GM12878 (cell line): ENCODE measurements around the gene TACR1. TPM values are rescaled to one million over a fixed set of nuclear protein-coding genes. Genes with fewer than 3 reads are reported as not detected.

Experiments used
- CEBPB ChIP-seq, 2 experiments: fragments of 150-350 bp in 1 of 2; IDR thresholded peaks; 2 replicates each; pipeline ENCODE4 v1.6.1; 2012 to 2014; ENCODE audit warnings: low read depth in 2 of 2, low read length in 2 of 2, borderline replicate concordance in 1 of 2, inconsistent platforms in 1 of 2
- CHD2 ChIP-seq: IDR thresholded peaks from 2 replicates; pipeline ENCODE4 v1.6.1; 2011; ENCODE audit warnings: low read depth, low read length, improper control_type of control experiment, borderline replicate concordance
- EGR1 ChIP-seq, 2 experiments: IDR thresholded peaks; 1 replicate in 1 of 2; 2 replicates in 1 of 2; pipeline ENCODE4 v1.6.1; 2011 to 2012; ENCODE audit warnings: low read depth in 2 of 2, low read length in 2 of 2, borderline replicate concordance in 1 of 2, mild to moderate bottlenecking in 1 of 2, moderate library complexity in 1 of 2
- EP300 ChIP-seq, 2 experiments: fragments of 150-350 bp in 1 of 2; IDR thresholded peaks; 2 replicates each; pipeline ENCODE4 v1.6.1; 2011 to 2012; ENCODE audit warnings: low read depth in 2 of 2, low read length in 2 of 2, borderline replicate concordance in 1 of 2, improper control_type of control experiment in 1 of 2, inconsistent platforms in 1 of 2; ENCODE audit not compliant: control insufficient read depth in 1 of 2
- HCFC1 ChIP-seq: fragments of 150-350 bp; IDR thresholded peaks from 2 replicates; pipeline ENCODE4 v1.6.1; 2014; ENCODE audit warnings: low read length
- HDAC2 ChIP-seq: fragments of 200-600 bp; sonication (generic); IDR thresholded peaks from 2 replicates; pipeline ENCODE4 v1.6.1; 2017
- MXI1 ChIP-seq: fragments of 150-350 bp; IDR thresholded peaks from 2 replicates; pipeline ENCODE4 v1.6.1; 2011; ENCODE audit warnings: low read depth, mild to moderate bottlenecking, inconsistent platforms, low read length, improper control_type of control experiment
- NFYB ChIP-seq: IDR thresholded peaks from 2 replicates; pipeline ENCODE4 v1.6.1; 2011; ENCODE audit warnings: low read depth, mild to moderate bottlenecking, low read length, improper control_type of control experiment, moderate library complexity; ENCODE audit not compliant: insufficient read depth
- NRF1 ChIP-seq: conservative IDR thresholded peaks from 2 replicates; pipeline ENCODE4 v1.6.1; 2011; ENCODE audit warnings: mild to moderate bottlenecking, low read depth, low read length, improper control_type of control experiment
- PML ChIP-seq: IDR thresholded peaks from 2 replicates; pipeline ENCODE4 v1.6.1; 2012; ENCODE audit warnings: low read length, inconsistent platforms
- RAD51 ChIP-seq: fragments of 450-650 bp; IDR thresholded peaks from 2 replicates; pipeline ENCODE4 v1.6.1; 2016; ENCODE audit warnings: moderate library complexity, mild to moderate bottlenecking, inconsistent platforms
- SMAD1 ChIP-seq: fragments of 450-650 bp; IDR thresholded peaks from 2 replicates; pipeline ENCODE4 v1.6.1; 2018; ENCODE audit warnings: mild to moderate bottlenecking, low read depth; ENCODE audit not compliant: partially characterized antibody
- SMARCA5 ChIP-seq: fragments of 450-650 bp; IDR thresholded peaks from 2 replicates; pipeline ENCODE4 v1.6.1; 2017; ENCODE audit warnings: mild to moderate bottlenecking
- WRNIP1 ChIP-seq: IDR thresholded peaks from 2 replicates; pipeline ENCODE4 v1.6.1; 2011; ENCODE audit warnings: low read depth, low read length, improper control_type of control experiment, borderline replicate concordance
- polyA plus RNA-seq, 11 experiments: library from polyadenylated mRNA; depleted of rRNA in 4 of 11; unstranded in 6 of 11; stranded (reverse) in 5 of 11; fragments of >200 nt; fragmentation: Nextera tagmentation in 4 of 11; fragmentation: Illumina TruSeq in 1 of 11; extraction: Ambion mirVana in 4 of 11; extraction: Trizol in 1 of 11; gene quantifications; 1 replicate in 1 of 11; 2 replicates in 10 of 11; pipeline versions ENCODE4 v1.2.1 to v1.2.3, GENCODE V29; 2011 to 2016; ENCODE audit warnings: inconsistent platforms in 2 of 11, missing spikeins in 2 of 11, low read depth in 1 of 11
- total RNA-seq, 4 experiments: library from RNA; depleted of rRNA in 3 of 4; stranded (reverse); fragments of >200 nt in 3 of 4; fragmentation: Illumina TruSeq in 1 of 4; extraction: Trizol in 1 of 4; gene quantifications; 2 replicates each; pipeline versions ENCODE4 v1.2.1 to v1.2.3, GENCODE V29; 2013 to 2021
- TF ChIP-seq, protein P1 (sequence below), 3 experiments: IDR thresholded peaks in 2 of 3; conservative IDR thresholded peaks in 1 of 3; 2 replicates each; pipeline ENCODE4 v1.5.1; 2011; ENCODE audit warnings: low read depth in 3 of 3, low read length in 3 of 3, mild to moderate bottlenecking in 3 of 3, control low read depth in 2 of 3, moderate library complexity in 2 of 3, inconsistent platforms in 1 of 3, mixed read lengths in 1 of 3; ENCODE audit not compliant: control insufficient read depth in 2 of 3, insufficient read depth in 1 of 3; ENCODE audit errors: extremely low read depth in 1 of 3
- TF ChIP-seq, protein P2 (sequence below): fragments of 450-650 bp; IDR thresholded peaks from 2 replicates; pipeline ENCODE4 v1.6.1; 2017; ENCODE audit warnings: mild to moderate bottlenecking, moderate library complexity
- TF ChIP-seq, protein P3 (sequence below): fragments of 450-650 bp; formaldehyde crosslinking; IDR thresholded peaks from 2 replicates; pipeline ENCODE4 v1.5.0; 2022; ENCODE audit warnings: mild to moderate bottlenecking, missing genetic modification characterization

Gene TACR1
- total and polyA plus RNA-seq, 10 of the 15 experiments (the other 5 are each of a cell fraction or from before 2014, with no cell fraction given), result 0.04 to 1.4 (median 0.15) TPM

DNA sequence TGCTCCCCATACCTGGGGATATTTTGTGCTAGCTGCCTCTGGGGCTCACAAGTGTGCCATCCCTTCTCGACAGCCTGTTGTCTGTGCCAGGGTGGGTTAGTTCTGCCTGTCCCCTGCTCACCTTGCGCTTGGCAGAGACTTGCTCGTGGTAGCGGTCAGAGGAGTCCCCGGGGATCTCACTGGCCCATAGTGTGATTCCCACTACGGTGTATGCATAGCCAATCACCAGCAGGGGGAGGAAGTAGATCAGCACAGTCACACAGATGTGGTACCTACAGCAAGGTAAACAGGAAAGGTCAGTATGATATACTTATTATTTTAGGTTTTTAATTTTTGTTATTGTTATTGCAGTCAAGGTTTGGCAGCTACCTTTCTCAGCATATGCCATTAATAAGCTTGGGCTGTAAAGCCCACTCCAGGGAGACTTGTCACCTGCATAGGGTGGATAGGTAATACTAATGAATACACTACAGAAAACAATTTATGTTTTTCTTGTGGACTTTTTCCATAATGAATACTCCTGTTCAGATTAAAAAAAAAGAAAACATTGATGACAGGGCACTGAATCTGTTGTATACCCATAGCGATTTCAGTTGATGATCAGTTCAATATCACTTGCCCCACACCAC is 145.7 kb downstream of the TACR1 start (continued):
- TF ChIP-seq, protein P1, sequence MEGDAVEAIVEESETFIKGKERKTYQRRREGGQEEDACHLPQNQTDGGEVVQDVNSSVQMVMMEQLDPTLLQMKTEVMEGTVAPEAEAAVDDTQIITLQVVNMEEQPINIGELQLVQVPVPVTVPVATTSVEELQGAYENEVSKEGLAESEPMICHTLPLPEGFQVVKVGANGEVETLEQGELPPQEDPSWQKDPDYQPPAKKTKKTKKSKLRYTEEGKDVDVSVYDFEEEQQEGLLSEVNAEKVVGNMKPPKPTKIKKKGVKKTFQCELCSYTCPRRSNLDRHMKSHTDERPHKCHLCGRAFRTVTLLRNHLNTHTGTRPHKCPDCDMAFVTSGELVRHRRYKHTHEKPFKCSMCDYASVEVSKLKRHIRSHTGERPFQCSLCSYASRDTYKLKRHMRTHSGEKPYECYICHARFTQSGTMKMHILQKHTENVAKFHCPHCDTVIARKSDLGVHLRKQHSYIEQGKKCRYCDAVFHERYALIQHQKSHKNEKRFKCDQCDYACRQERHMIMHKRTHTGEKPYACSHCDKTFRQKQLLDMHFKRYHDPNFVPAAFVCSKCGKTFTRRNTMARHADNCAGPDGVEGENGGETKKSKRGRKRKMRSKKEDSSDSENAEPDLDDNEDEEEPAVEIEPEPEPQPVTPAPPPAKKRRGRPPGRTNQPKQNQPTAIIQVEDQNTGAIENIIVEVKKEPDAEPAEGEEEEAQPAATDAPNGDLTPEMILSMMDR (IDR thresholded peaks at IDR 0.05 in 2 of 3, conservative IDR thresholded peaks at IDR 0.05 in 1 of 3; ENCODE audit: control insufficient read depth in 2 of 3, extremely low read depth in 1 of 3, insufficient read depth in 1 of 3, low read depth in 3 of 3, low read length in 3 of 3), result peak; percentile 80 to 92 (median 88); a peak in 5 of 6 replicates
- TF ChIP-seq CEBPB (IDR thresholded peaks at IDR 0.05; ENCODE audit: borderline replicate concordance in 1 of 2, low read depth in 2 of 2, low read length in 2 of 2), result no peak
- TF ChIP-seq RAD51, result no peak
- TF ChIP-seq CHD2, result 0 out of 2 replicates have a peak, but pooled peaks have one; percentile 33
- TF ChIP-seq, protein P2, sequence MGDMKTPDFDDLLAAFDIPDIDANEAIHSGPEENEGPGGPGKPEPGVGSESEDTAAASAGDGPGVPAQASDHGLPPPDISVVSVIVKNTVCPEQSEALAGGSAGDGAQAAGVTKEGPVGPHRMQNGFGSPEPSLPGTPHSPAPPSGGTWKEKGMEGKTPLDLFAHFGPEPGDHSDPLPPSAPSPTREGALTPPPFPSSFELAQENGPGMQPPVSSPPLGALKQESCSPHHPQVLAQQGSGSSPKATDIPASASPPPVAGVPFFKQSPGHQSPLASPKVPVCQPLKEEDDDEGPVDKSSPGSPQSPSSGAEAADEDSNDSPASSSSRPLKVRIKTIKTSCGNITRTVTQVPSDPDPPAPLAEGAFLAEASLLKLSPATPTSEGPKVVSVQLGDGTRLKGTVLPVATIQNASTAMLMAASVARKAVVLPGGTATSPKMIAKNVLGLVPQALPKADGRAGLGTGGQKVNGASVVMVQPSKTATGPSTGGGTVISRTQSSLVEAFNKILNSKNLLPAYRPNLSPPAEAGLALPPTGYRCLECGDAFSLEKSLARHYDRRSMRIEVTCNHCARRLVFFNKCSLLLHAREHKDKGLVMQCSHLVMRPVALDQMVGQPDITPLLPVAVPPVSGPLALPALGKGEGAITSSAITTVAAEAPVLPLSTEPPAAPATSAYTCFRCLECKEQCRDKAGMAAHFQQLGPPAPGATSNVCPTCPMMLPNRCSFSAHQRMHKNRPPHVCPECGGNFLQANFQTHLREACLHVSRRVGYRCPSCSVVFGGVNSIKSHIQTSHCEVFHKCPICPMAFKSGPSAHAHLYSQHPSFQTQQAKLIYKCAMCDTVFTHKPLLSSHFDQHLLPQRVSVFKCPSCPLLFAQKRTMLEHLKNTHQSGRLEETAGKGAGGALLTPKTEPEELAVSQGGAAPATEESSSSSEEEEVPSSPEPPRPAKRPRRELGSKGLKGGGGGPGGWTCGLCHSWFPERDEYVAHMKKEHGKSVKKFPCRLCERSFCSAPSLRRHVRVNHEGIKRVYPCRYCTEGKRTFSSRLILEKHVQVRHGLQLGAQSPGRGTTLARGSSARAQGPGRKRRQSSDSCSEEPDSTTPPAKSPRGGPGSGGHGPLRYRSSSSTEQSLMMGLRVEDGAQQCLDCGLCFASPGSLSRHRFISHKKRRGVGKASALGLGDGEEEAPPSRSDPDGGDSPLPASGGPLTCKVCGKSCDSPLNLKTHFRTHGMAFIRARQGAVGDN, result 0 out of 2 replicates have a peak, but pooled peaks have one; percentile 20
- no peak for TF ChIP-seq EP300 (IDR thresholded peaks at IDR 0.05; ENCODE audit: borderline replicate concordance in 1 of 2, control insufficient read depth in 1 of 2, low read depth in 2 of 2, low read length in 2 of 2)
- TF ChIP-seq HCFC1, result no peak
- TF ChIP-seq, protein P3, sequence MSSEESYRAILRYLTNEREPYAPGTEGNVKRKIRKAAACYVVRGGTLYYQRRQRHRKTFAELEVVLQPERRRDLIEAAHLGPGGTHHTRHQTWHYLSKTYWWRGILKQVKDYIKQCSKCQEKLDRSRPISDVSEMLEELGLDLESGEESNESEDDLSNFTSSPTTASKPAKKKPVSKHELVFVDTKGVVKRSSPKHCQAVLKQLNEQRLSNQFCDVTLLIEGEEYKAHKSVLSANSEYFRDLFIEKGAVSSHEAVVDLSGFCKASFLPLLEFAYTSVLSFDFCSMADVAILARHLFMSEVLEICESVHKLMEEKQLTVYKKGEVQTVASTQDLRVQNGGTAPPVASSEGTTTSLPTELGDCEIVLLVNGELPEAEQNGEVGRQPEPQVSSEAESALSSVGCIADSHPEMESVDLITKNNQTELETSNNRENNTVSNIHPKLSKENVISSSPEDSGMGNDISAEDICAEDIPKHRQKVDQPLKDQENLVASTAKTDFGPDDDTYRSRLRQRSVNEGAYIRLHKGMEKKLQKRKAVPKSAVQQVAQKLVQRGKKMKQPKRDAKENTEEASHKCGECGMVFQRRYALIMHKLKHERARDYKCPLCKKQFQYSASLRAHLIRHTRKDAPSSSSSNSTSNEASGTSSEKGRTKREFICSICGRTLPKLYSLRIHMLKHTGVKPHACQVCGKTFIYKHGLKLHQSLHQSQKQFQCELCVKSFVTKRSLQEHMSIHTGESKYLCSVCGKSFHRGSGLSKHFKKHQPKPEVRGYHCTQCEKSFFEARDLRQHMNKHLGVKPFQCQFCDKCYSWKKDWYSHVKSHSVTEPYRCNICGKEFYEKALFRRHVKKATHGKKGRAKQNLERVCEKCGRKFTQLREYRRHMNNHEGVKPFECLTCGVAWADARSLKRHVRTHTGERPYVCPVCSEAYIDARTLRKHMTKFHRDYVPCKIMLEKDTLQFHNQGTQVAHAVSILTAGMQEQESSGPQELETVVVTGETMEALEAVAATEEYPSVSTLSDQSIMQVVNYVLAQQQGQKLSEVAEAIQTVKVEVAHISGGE (CRISPR knock-in tag), result no peak
- TF ChIP-seq NFYB, result peak; percentile 61; the same call in 1 of the 2 replicates
- peak; percentile 78 for TF ChIP-seq SMARCA5
- TF ChIP-seq MXI1, result peak; percentile 19; the same call in 1 of the 2 replicates
- no peak for TF ChIP-seq NRF1
- no peak for TF ChIP-seq HDAC2
- no peak for TF ChIP-seq EGR1 (IDR thresholded peaks at IDR 0.05; ENCODE audit: borderline replicate concordance in 1 of 2, low read depth in 2 of 2, low read length in 2 of 2)
- no peak for TF ChIP-seq SMAD1
- 0 out of 2 replicates have a peak, but pooled peaks have one; percentile 42 for TF ChIP-seq WRNIP1
- TF ChIP-seq PML, result no peak
